ENCODE measurements around the gene CMTM1.

DNA sequence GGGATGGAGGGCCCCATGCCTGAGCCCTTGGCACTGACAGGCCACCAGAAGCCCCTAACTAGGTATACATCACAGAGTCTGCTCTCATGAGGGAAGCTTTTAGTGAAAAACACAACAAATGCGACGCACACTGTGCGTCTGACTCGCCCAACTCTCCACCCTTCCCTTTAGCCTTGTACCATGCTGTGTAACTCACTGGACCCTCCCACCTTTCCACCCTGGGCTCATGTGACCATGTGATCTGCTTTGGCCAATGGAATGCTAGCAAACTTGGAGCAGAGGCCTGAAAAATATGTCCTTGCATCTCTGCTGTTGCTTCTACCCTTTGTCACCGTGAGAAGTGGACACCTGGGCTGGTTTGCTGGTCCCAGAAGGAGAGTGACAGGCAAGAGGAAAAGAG, 37.9 kb upstream of the CMTM1 start:
- no peak for TF ChIP-seq CTCF (IDR thresholded peaks at IDR 0.05 in 2 of 3, conservative IDR thresholded peaks at IDR 0.05 in 1 of 3; ENCODE audit: borderline replicate concordance in 1 of 3, insufficient read depth in 1 of 3, low read depth in 2 of 3, low read length in 2 of 3)
- TF ChIP-seq EZH2phosphoT487 (IDR thresholded peaks at IDR 0.05; ENCODE audit: borderline replicate concordance), result no peak
- no peak for TF ChIP-seq POLR2A (IDR thresholded peaks at IDR 0.05; ENCODE audit: borderline replicate concordance, extremely low read depth, insufficient read depth, insufficient read length)
- no peak for TF ChIP-seq EZH2 (IDR thresholded peaks at IDR 0.05)
- TF ChIP-seq POLR2AphosphoS5 (IDR thresholded peaks at IDR 0.05; ENCODE audit: low read depth, low read length), result no peak
- no peak for TF ChIP-seq SRF (IDR thresholded peaks at IDR 0.05; ENCODE audit: low read depth)
- TF ChIP-seq, protein P1, sequence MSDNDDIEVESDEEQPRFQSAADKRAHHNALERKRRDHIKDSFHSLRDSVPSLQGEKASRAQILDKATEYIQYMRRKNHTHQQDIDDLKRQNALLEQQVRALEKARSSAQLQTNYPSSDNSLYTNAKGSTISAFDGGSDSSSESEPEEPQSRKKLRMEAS (IDR thresholded peaks at IDR 0.05), result no peak
